ENCODE data around the gene HEG1.

GRCh38 chr3:125001557-125002413 is 54.0 kb downstream of the HEG1 start:
- peak; percentile 11; the same call in 1 of the 2 replicates for TF ChIP-seq RAD21 (CRISPR knock-in tag; IDR thresholded peaks at IDR 0.05)
- no peak for TF ChIP-seq MYNN (CRISPR knock-in tag; IDR thresholded peaks at IDR 0.05; ENCODE audit: low read depth)
- TF ChIP-seq CTCF (CRISPR knock-in tag; IDR thresholded peaks at IDR 0.05), result no peak
- no peak; the same call in 1 of the 2 replicates for TF ChIP-seq ZFP90 (CRISPR knock-in tag; IDR thresholded peaks at IDR 0.05; ENCODE audit: borderline replicate concordance)
- no peak for TF ChIP-seq ZNF292 (CRISPR knock-in tag; IDR thresholded peaks at IDR 0.05; ENCODE audit: borderline replicate concordance, low read depth)
- TF ChIP-seq ZBTB42 (CRISPR knock-in tag; IDR thresholded peaks at IDR 0.05), result no peak
- TF ChIP-seq ZBTB7A (CRISPR knock-in tag; IDR thresholded peaks at IDR 0.05), result no peak
- no peak for TF ChIP-seq TCF12 (IDR thresholded peaks at IDR 0.05)
- peak; percentile 63 for TF ChIP-seq TCF12 (CRISPR knock-in tag; IDR thresholded peaks at IDR 0.05)
- TF ChIP-seq BRD4 (CRISPR knock-in tag; IDR thresholded peaks at IDR 0.05), result peak; percentile 42; the same call in 1 of the 2 replicates
- 0 out of 2 replicates have a peak, but pooled peaks have one; percentile 27 for TF ChIP-seq ZNF121 (CRISPR knock-in tag; IDR thresholded peaks at IDR 0.05)

Measured in HepG2 (cell line).